Measurements from ENCODE around the gene CDC37. TPM values are rescaled to one million over a fixed set of nuclear protein-coding genes. Genes with fewer than 3 reads are reported as not detected.
"Not testable (repeated sequence)": the region's sequence is repeated elsewhere in the genome, so short reads cannot be mapped to it uniquely, and the experiment has no call there.

Gene CDC37
- total RNA-seq, 1 donor from 2014 or later: 148 TPM

- Mint-ChIP-seq H3K9me3 (ENCODE audit: unreplicated experiment) (no peaks in the 10 kb centered on the region), H3K27ac (ENCODE audit: unreplicated experiment) (peak within 1 kb of the TSS; percentile 85), H3K4me3 (ENCODE audit: unreplicated experiment) (peak within 1 kb of the TSS; percentile 92), H3K27me3 (ENCODE audit: unreplicated experiment) (no peaks in the 10 kb centered on the region), H3K36me3 (ENCODE audit: unreplicated experiment) (peaks cover 12% of the 10 kb centered on the region), H3K4me1 (ENCODE audit: unreplicated experiment) (peaks cover 12% of the 10 kb centered on the region)
- DNase-seq (ENCODE audit: extremely low spot score, unreplicated experiment): peak; percentile 99
- no peak for TF ChIP-seq CTCF (IDR thresholded peaks at IDR 0.05)
These were observed 22.8 kb downstream of the CDC37 start, which contains the start of gene TYK2 for GRCh38 chr19:10380313-10381102. TYK2 (minus strand) TSS chr19:10380572; CDS start chr19:10378406, 2,166 bp downstream.

GRCh38 chr19:10379880-10380312 lies 23.4 kb downstream of the CDC37 start:
- Mint-ChIP-seq H3K27ac (ENCODE audit: unreplicated experiment) (peak overlapping the region; percentile 76), H3K4me1 (ENCODE audit: unreplicated experiment) (peaks cover 12% of the 10 kb centered on the region), H3K27me3 (ENCODE audit: unreplicated experiment) (no peaks in the 10 kb centered on the region), H3K36me3 (ENCODE audit: unreplicated experiment) (peaks cover 14% of the 10 kb centered on the region), H3K9me3 (ENCODE audit: unreplicated experiment) (no peaks in the 10 kb centered on the region), H3K4me3 (ENCODE audit: unreplicated experiment) (peak overlapping the region; percentile 92)
- no peak for DNase-seq (ENCODE audit: extremely low spot score, unreplicated experiment)
- TF ChIP-seq CTCF (IDR thresholded peaks at IDR 0.05): no peak

- TF ChIP-seq CTCF (IDR thresholded peaks at IDR 0.05): no peak
- no peak overlapping the region for H3K27ac Mint-ChIP-seq (ENCODE audit: unreplicated experiment)
- DNase-seq (ENCODE audit: extremely low spot score, unreplicated experiment): no peak
- peaks cover 12% of the 10 kb centered on the region for H3K4me1 Mint-ChIP-seq (ENCODE audit: unreplicated experiment)
- peaks cover 16% of the 10 kb centered on the region for H3K36me3 Mint-ChIP-seq (ENCODE audit: unreplicated experiment)
- no peaks in the 10 kb centered on the region for H3K27me3 Mint-ChIP-seq (ENCODE audit: unreplicated experiment)
- H3K9me3 Mint-ChIP-seq (ENCODE audit: unreplicated experiment): no peaks in the 10 kb centered on the region
- H3K4me3 Mint-ChIP-seq (ENCODE audit: unreplicated experiment): no peak overlapping the region
These were observed 25.2 kb downstream of the CDC37 start for GRCh38 chr19:10378124-10378523.

GRCh38 chr19:10377140-10377640 lies 26.2 kb downstream of the CDC37 start:
- not testable (repeated sequence) for H3K9me3 Mint-ChIP-seq (ENCODE audit: unreplicated experiment); H3K27me3 Mint-ChIP-seq (ENCODE audit: unreplicated experiment); H3K27ac Mint-ChIP-seq (ENCODE audit: unreplicated experiment); DNase-seq (ENCODE audit: extremely low spot score, unreplicated experiment); H3K4me3 Mint-ChIP-seq (ENCODE audit: unreplicated experiment)
- peaks cover 16% of the 10 kb centered on the region for H3K36me3 Mint-ChIP-seq (ENCODE audit: unreplicated experiment)
- peaks cover 12% of the 10 kb centered on the region for H3K4me1 Mint-ChIP-seq (ENCODE audit: unreplicated experiment)

GRCh38 chr19:10374931-10375330 lies 28.4 kb downstream of the CDC37 start:
- H3K27ac Mint-ChIP-seq (ENCODE audit: unreplicated experiment): no peak overlapping the region
- H3K36me3 Mint-ChIP-seq (ENCODE audit: unreplicated experiment): peaks cover 21% of the 10 kb centered on the region
- H3K4me3 Mint-ChIP-seq (ENCODE audit: unreplicated experiment): no peak overlapping the region
- H3K9me3 Mint-ChIP-seq (ENCODE audit: unreplicated experiment): no peaks in the 10 kb centered on the region
- DNase-seq (ENCODE audit: extremely low spot score, unreplicated experiment): no peak
- no peaks in the 10 kb centered on the region for H3K27me3 Mint-ChIP-seq (ENCODE audit: unreplicated experiment)
- peaks cover 5% of the 10 kb centered on the region for H3K4me1 Mint-ChIP-seq (ENCODE audit: unreplicated experiment)
- no peak for TF ChIP-seq CTCF (IDR thresholded peaks at IDR 0.05)
